Endothelial cell of umbilical vein (primary cell): ENCODE results near the gene TICAM2. TPM values are rescaled to one million over a fixed set of nuclear protein-coding genes. Genes with fewer than 3 reads are reported as not detected.

Source experiments
- BruUV-seq: library from RNA; stranded (reverse); fragments of 400-500 nt; replicated peaks from 2 replicates; lab custom pipeline; 2021; lab: Mats Ljungman, UMichigan
- CTCF ChIA-PET: fragments of 300-600, 350-600 bp; sonication (Branson Sonifier 250); formaldehyde crosslinking; loops from one replicate; lab custom pipeline; 2021; ENCODE audit warnings: antibody characterized with exemption, inconsistent platforms; lab: Charles Lee
- POLR2A ChIA-PET: fragments of 300-600, 350-600 bp; sonication (Branson Sonifier 250); formaldehyde crosslinking; loops from one replicate; lab custom pipeline; 2021; ENCODE audit warnings: antibody characterized with exemption, inconsistent platforms; lab: Charles Lee
- DNase-seq: peaks from one replicate; pipeline ENCODE4 v3.0.0-alpha.2; 2011; ENCODE audit warnings: low read depth, low spot score
- FAIRE-seq: peaks from 2 replicates; lab custom pipeline; 2011; peaks lifted over from hg19 to GRCh38; lab: Jason Lieb, UNC
- H2AFZ ChIP-seq: 2 replicates; pipeline ENCODE4 v1.6.0; 2012; ENCODE audit warnings: low read depth, low read length, control low read depth, inconsistent platforms
- H3K27ac ChIP-seq: 2 replicates; pipeline ENCODE4 v1.5.1; 2011; ENCODE audit warnings: low read depth, mild to moderate bottlenecking, control low read depth, low read length, moderate library complexity; ENCODE audit not compliant: insufficient read depth
- H3K27me3 ChIP-seq, 2 experiments: 2 replicates each; pipeline versions ENCODE4 v1.6.0 to v1.6.1; 2011; ENCODE audit warnings: low read length in 2 of 2, mixed read lengths in 1 of 2; ENCODE audit not compliant: control insufficient read depth in 2 of 2, insufficient read depth in 2 of 2
- H3K36me3 ChIP-seq, 2 experiments: 2 replicates in 1 of 2; 3 replicates in 1 of 2; pipeline ENCODE4 v1.5.1; 2011; ENCODE audit warnings: low read length in 2 of 2, mild to moderate bottlenecking in 1 of 2, moderate library complexity in 1 of 2; ENCODE audit not compliant: control insufficient read depth in 2 of 2, insufficient read depth in 2 of 2; ENCODE audit errors: extremely low read depth in 1 of 2
- H3K4me1 ChIP-seq: 3 replicates; pipeline ENCODE4 v1.5.1; 2011; ENCODE audit warnings: mild to moderate bottlenecking, low read length; ENCODE audit not compliant: control insufficient read depth, insufficient read depth; ENCODE audit errors: extremely low read depth
- H3K4me2 ChIP-seq: 2 replicates; pipeline ENCODE4 v1.6.1; 2011; ENCODE audit warnings: low read length, control low read depth, mixed read lengths; ENCODE audit not compliant: insufficient read depth
- H3K4me3 ChIP-seq, 3 experiments: fragments of 200-600 bp in 1 of 3; sonication (generic), shearing (Covaris generic) in 1 of 3; replicated peaks in 1 of 3; 2 replicates each; pipeline ENCODE4 v1.5.1; 2011 to 2016; ENCODE audit warnings: control low read depth in 3 of 3, low read length in 3 of 3, mild to moderate bottlenecking in 2 of 3, inconsistent platforms in 1 of 3, low read depth in 1 of 3, moderate library complexity in 1 of 3; ENCODE audit not compliant: insufficient read depth in 1 of 3
- H3K79me2 ChIP-seq: 2 replicates; pipeline ENCODE4 v1.6.0; 2012; ENCODE audit warnings: low read length, inconsistent platforms; ENCODE audit not compliant: control insufficient read depth, insufficient read depth
- H3K9ac ChIP-seq: replicated peaks from 2 replicates; pipeline ENCODE3; 2011; ENCODE audit warnings: low read length, control low read depth; ENCODE audit not compliant: insufficient read depth; ENCODE audit errors: extremely low read depth
- H3K9me1 ChIP-seq: replicated peaks from 3 replicates; pipeline ENCODE4 v1.6.0; 2011; ENCODE audit warnings: mild to moderate bottlenecking, low read length; ENCODE audit not compliant: control insufficient read depth, insufficient read depth; ENCODE audit errors: extremely low read depth
- H3K9me3 ChIP-seq: replicated peaks from 2 replicates; pipeline ENCODE4 v1.5.1; 2012; ENCODE audit warnings: low read length, inconsistent platforms; ENCODE audit not compliant: control insufficient read depth, insufficient read depth
- H4K20me1 ChIP-seq: replicated peaks from 2 replicates; pipeline ENCODE3; 2011; ENCODE audit warnings: mild to moderate bottlenecking, low read length; ENCODE audit not compliant: control insufficient read depth, insufficient read depth; ENCODE audit errors: extremely low read depth
- FOS ChIP-seq: IDR thresholded peaks from 2 replicates; pipeline ENCODE4 v1.6.1; 2011; ENCODE audit warnings: mild to moderate bottlenecking, low read length, moderate library complexity, borderline replicate concordance; ENCODE audit not compliant: insufficient read depth
- GATA2 ChIP-seq: IDR thresholded peaks from 2 replicates; pipeline ENCODE4 v1.7.0; 2011; ENCODE audit warnings: low read depth, mild to moderate bottlenecking, moderate library complexity, mixed read lengths, low read length; ENCODE audit not compliant: insufficient read length, insufficient read depth
- POLR2A ChIP-seq: IDR thresholded peaks from 2 replicates; pipeline ENCODE4 v1.6.1; 2012; ENCODE audit warnings: low read depth, mild to moderate bottlenecking, control low read depth, low read length
- dilution Hi-C: fragments of 300-500 bp; cut with MboI; formaldehyde crosslinking; loops from one replicate; pipeline ENCODE4 v1.15.0; 2019; ENCODE audit warnings: low sequenced_read_pairs; ENCODE audit not compliant: extremely low pct_ligation_motif_present
- intact Hi-C: fragments of 100-400 bp; cut with micrococcal nuclease; formaldehyde crosslinking; loops from one replicate; pipeline ENCODE4 v1.10.0; 2022
- polyA plus RNA-seq, 4 experiments: library from polyadenylated mRNA; depleted of rRNA in 3 of 4; stranded (reverse) in 3 of 4; unstranded in 1 of 4; fragments of >200 nt; gene quantifications; 2 replicates each; pipeline versions ENCODE4 v1.2.1 to v1.2.3, GENCODE V29; 2011 to 2012; ENCODE audit warnings: missing spikeins in 1 of 4
- total RNA-seq: library from RNA; stranded (reverse); gene quantifications from 2 replicates; pipeline ENCODE4 v1.2.3, GENCODE V29; 2021
- TF ChIP-seq, protein P1 (sequence below): IDR thresholded peaks from 2 replicates; pipeline ENCODE4 v1.6.1; 2011; ENCODE audit not compliant: insufficient read depth, insufficient read length

The TICAM2 gene
- total and polyA plus RNA-seq, 2 donors (not counting 3 experiments of a cell fraction or from before 2014, with no cell fraction given): 0.18 to 3.5 TPM

DNA sequence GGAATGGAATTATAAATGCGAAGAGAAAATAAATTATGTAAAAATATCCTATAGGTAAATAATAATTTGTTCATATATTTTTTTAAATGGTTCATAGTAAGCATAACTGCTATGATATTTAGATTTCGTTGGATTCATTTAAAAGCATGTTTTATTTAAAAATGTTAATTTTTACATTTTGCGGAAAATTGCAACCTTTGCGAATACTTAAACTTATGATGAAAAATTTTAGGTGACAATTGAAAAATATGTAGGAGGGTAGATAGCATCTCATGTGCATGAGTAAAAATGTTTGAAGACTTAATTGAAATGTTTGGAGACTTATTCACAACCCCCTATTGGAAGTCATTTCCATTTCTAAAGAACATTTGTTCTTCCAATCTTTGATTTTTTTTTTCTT lies 53.6 kb downstream of the TICAM2 start:
- POLR2A ChIA-PET: no interaction called here
- H3K4me2 ChIP-seq: no peak overlapping the region
- H3K9me1 ChIP-seq: no peaks in the 10 kb centered on the region
- no peak overlapping the region for H3K9ac ChIP-seq
- DNase-seq (no peak), FAIRE-seq (no peak)
- H3K27ac ChIP-seq: no peak overlapping the region
- dilution Hi-C loops (loop anchor here (25.0 kb wide), 1 partner anchor 236 kb away; no protein-coding TSS in a partner anchor), intact Hi-C loops (loop anchor here (1.0 kb wide), 2 partner anchors 26 to 38 kb away; no protein-coding TSS in a partner anchor)
- H3K79me2 ChIP-seq: peaks cover 3% of the 10 kb centered on the region
- BruUV-seq: no TSS peak
- H3K4me3 ChIP-seq: no peak overlapping the region
- CTCF ChIA-PET: no interaction called here
- H3K36me3 ChIP-seq: no peaks in the 10 kb centered on the region
- H3K27me3 ChIP-seq: no peaks in the 10 kb centered on the region
- H3K9me3 ChIP-seq: no peaks in the 10 kb centered on the region
- no peaks in the 10 kb centered on the region for H4K20me1 ChIP-seq
- TF ChIP-seq GATA2: no peak
- no peak overlapping the region for H2AFZ ChIP-seq
- H3K4me1 ChIP-seq: peaks cover 4% of the 10 kb centered on the region

GRCh38 chr5:115545351-115545882 lies 56.9 kb downstream of the TICAM2 start:
- Histone ChIP-seq H3K9me3 (no peaks in the 10 kb centered on the region), H3K4me3 (peak overlapping the region in 1 of 3 experiments; percentile 28), H2AFZ (peak overlapping the region; percentile 35), H3K36me3 (no peaks in the 10 kb centered on the region), H3K9ac (no peak overlapping the region), H4K20me1 (peaks cover 19% of the 10 kb centered on the region), H3K27ac (no peak overlapping the region), H3K79me2 (peaks cover 35% of the 10 kb centered on the region), H3K27me3 (no peaks in the 10 kb centered on the region), H3K4me1 (peaks cover 18% of the 10 kb centered on the region), H3K9me1 (no peaks in the 10 kb centered on the region), H3K4me2 (no peak overlapping the region)
- intact Hi-C loops: no loop called here
- BruUV-seq: TSS peak; percentile 82
- POLR2A ChIA-PET: interaction anchor here (1.4 to 2.1 kb wide), 4 partner anchors 10 to 30 kb away, joined by 3 to 10 read pairs (median 4); no protein-coding TSS in a partner anchor
- dilution Hi-C loops: loop anchor here (25.0 kb wide), 1 partner anchor 233 kb away; no protein-coding TSS in a partner anchor
- no peak for TF ChIP-seq POLR2A
- TF ChIP-seq, protein P1, sequence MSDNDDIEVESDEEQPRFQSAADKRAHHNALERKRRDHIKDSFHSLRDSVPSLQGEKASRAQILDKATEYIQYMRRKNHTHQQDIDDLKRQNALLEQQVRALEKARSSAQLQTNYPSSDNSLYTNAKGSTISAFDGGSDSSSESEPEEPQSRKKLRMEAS: no peak
- TF ChIP-seq FOS: no peak
- FAIRE-seq (no peak), DNase-seq (no peak)
- CTCF ChIA-PET: interaction anchor here (1.0 to 5.5 kb wide), 7 partner anchors 9 to 236 kb away, joined by 3 to 45 read pairs (median 3); no protein-coding TSS in a partner anchor
